H1 (cell line): ENCODE data around the gene CDH8.

ENCODE experiments used
- ATF3 ChIP-seq: IDR thresholded peaks from 2 replicates; pipeline ENCODE4 v1.6.1; 2011; ENCODE audit warnings: low read depth, mild to moderate bottlenecking, low read length; ENCODE audit not compliant: insufficient read depth
- BRCA1 ChIP-seq: IDR thresholded peaks from 2 replicates; pipeline ENCODE4 v1.6.1; 2012; ENCODE audit warnings: low read depth, low read length, improper control_type of control experiment
- CBX5 ChIP-seq: fragments of 300-800, 300-1000 bp; sonication (generic); IDR thresholded peaks from 2 replicates; pipeline ENCODE4 v1.7.1; 2016; ENCODE audit warnings: antibody characterized with exemption, low read length, low read depth
- CHD1 ChIP-seq: IDR thresholded peaks from 2 replicates; pipeline ENCODE4 v1.6.1; 2012; ENCODE audit warnings: low read depth, low read length, improper control_type of control experiment
- CHD2 ChIP-seq: IDR thresholded peaks from 2 replicates; pipeline ENCODE4 v1.6.1; 2012; ENCODE audit warnings: low read length, improper control_type of control experiment
- JUN ChIP-seq: IDR thresholded peaks from 2 replicates; pipeline ENCODE4 v1.6.1; 2011; ENCODE audit warnings: low read depth, mild to moderate bottlenecking, improper control_type of control experiment, low read length
- POLR2AphosphoS5 ChIP-seq: IDR thresholded peaks from 2 replicates; pipeline ENCODE4 v1.6.1; 2011; ENCODE audit warnings: low read depth, low read length
- RFX5 ChIP-seq: IDR thresholded peaks from 2 replicates; pipeline ENCODE4 v1.6.1; 2011; ENCODE audit warnings: low read depth, low read length, improper control_type of control experiment, borderline replicate concordance
- TAF1 ChIP-seq: IDR thresholded peaks from 2 replicates; pipeline ENCODE4 v1.6.1; 2011; ENCODE audit warnings: mild to moderate bottlenecking, low read depth, low read length
- TF ChIP-seq, protein P1 (sequence below), 3 experiments: IDR thresholded peaks; 1 replicate in 2 of 3; 2 replicates in 1 of 3; pipeline versions ENCODE4 v1.5.1 to v1.6.1; 2011; ENCODE audit warnings: low read length in 3 of 3, mild to moderate bottlenecking in 3 of 3, inconsistent platforms in 2 of 3, low read depth in 1 of 3, moderate library complexity in 1 of 3; ENCODE audit not compliant: insufficient read depth in 1 of 3; ENCODE audit errors: control extremely low read depth in 1 of 3
- TF ChIP-seq, protein P2 (sequence below): IDR thresholded peaks from 2 replicates; pipeline ENCODE4 v1.6.1; 2012; ENCODE audit warnings: inconsistent platforms

GRCh38 chr16:62060089-62060488, 23.9 kb upstream of the CDH8 start:
- TF ChIP-seq BRCA1 (no peak), TAF1 (no peak), CHD1 (no peak), POLR2AphosphoS5 (no peak), JUN (no peak), CBX5 (no peak), RFX5 (no peak), ATF3 (no peak), CHD2 (no peak)
- TF ChIP-seq, protein P1, sequence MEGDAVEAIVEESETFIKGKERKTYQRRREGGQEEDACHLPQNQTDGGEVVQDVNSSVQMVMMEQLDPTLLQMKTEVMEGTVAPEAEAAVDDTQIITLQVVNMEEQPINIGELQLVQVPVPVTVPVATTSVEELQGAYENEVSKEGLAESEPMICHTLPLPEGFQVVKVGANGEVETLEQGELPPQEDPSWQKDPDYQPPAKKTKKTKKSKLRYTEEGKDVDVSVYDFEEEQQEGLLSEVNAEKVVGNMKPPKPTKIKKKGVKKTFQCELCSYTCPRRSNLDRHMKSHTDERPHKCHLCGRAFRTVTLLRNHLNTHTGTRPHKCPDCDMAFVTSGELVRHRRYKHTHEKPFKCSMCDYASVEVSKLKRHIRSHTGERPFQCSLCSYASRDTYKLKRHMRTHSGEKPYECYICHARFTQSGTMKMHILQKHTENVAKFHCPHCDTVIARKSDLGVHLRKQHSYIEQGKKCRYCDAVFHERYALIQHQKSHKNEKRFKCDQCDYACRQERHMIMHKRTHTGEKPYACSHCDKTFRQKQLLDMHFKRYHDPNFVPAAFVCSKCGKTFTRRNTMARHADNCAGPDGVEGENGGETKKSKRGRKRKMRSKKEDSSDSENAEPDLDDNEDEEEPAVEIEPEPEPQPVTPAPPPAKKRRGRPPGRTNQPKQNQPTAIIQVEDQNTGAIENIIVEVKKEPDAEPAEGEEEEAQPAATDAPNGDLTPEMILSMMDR (IDR thresholded peaks at IDR 0.05; ENCODE audit: control extremely low read depth in 1 of 3, insufficient read depth in 1 of 3, low read depth in 1 of 3, low read length in 3 of 3), result no peak
- TF ChIP-seq, protein P2, sequence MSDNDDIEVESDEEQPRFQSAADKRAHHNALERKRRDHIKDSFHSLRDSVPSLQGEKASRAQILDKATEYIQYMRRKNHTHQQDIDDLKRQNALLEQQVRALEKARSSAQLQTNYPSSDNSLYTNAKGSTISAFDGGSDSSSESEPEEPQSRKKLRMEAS, result no peak
